ENCODE measurements around the gene SNTA1.
"Not testable (repeated sequence)": the region's sequence is repeated elsewhere in the genome, so short reads cannot be mapped to it uniquely, and the experiment has no call there.

The SNTA1 gene

GRCh38 chr20:33431797-33432381 lies 11.7 kb downstream of the SNTA1 start:
- Histone ChIP-seq H3K18ac (ENCODE audit: low read length) (no peak overlapping the region), H3K4ac (ENCODE audit: low read depth, low read length) (no peak overlapping the region), H3K14ac (ENCODE audit: low read length) (no peak overlapping the region), H3K4me2 (ENCODE audit: low read length) (no peak overlapping the region), H2BK5ac (ENCODE audit: low read depth, low read length, poor library complexity) (no peak overlapping the region), H2BK12ac (ENCODE audit: low read length) (no peak overlapping the region), H2BK120ac (ENCODE audit: insufficient read depth, low read length, poor library complexity) (no peak overlapping the region), H4K91ac (ENCODE audit: low read depth, low read length) (no peak overlapping the region), H3K9ac (ENCODE audit: low read length) (no peak overlapping the region), H3K79me1 (ENCODE audit: low read length) (no peaks in the 10 kb centered on the region), H3K4me1 (ENCODE audit: control insufficient read depth in 1 of 2, insufficient read depth in 2 of 2, low read length in 2 of 2) (no peaks in the 10 kb centered on the region), H3K27ac (ENCODE audit: low read depth, low read length) (no peak overlapping the region), H3K4me3 (ENCODE audit: low read depth, low read length) (no peak overlapping the region), H4K12ac (ENCODE audit: low read depth, low read length) (no peak overlapping the region), H4K8ac (ENCODE audit: low read depth, low read length) (no peak overlapping the region), H3K36me3 (ENCODE audit: control insufficient read depth in 1 of 2, insufficient read depth in 2 of 2, low read length in 2 of 2) (no peaks in the 10 kb centered on the region), H3K9me3 (ENCODE audit: insufficient read depth, low read depth, low read length) (no peaks in the 10 kb centered on the region), H3K27me3 (ENCODE audit: insufficient read depth, low read length) (no peaks in the 10 kb centered on the region), H3K79me2 (ENCODE audit: control insufficient read depth, insufficient read depth, low read length, poor library complexity) (no peaks in the 10 kb centered on the region), H2AK5ac (ENCODE audit: low read length) (no peak overlapping the region), H2AFZ (ENCODE audit: insufficient read depth, low read length, poor library complexity) (no peak overlapping the region), H3K23ac (ENCODE audit: low read length) (no peak overlapping the region)
- DNase-seq = no peak
- WGBS (ENCODE audit: extremely low coverage, insufficient coverage, insufficient read length) = no CpG with 5 or more reads among the region's 5 CpGs

- H2BK5ac ChIP-seq (ENCODE audit: low read depth, low read length, poor library complexity); H3K9ac ChIP-seq (ENCODE audit: low read length); H4K91ac ChIP-seq (ENCODE audit: low read depth, low read length); H3K23ac ChIP-seq (ENCODE audit: low read length); DNase-seq; H2AFZ ChIP-seq (ENCODE audit: insufficient read depth, low read length, poor library complexity); H3K27me3 ChIP-seq (ENCODE audit: insufficient read depth, low read length); H3K14ac ChIP-seq (ENCODE audit: low read length); H3K9me3 ChIP-seq (ENCODE audit: insufficient read depth, low read depth, low read length); H4K8ac ChIP-seq (ENCODE audit: low read depth, low read length); H3K4me3 ChIP-seq (ENCODE audit: low read depth, low read length); H3K4ac ChIP-seq (ENCODE audit: low read depth, low read length); H3K27ac ChIP-seq (ENCODE audit: low read depth, low read length); H3K18ac ChIP-seq (ENCODE audit: low read length); H3K79me2 ChIP-seq (ENCODE audit: control insufficient read depth, insufficient read depth, low read length, poor library complexity); H3K4me2 ChIP-seq (ENCODE audit: low read length); H3K36me3 ChIP-seq (ENCODE audit: control insufficient read depth in 1 of 2, insufficient read depth in 2 of 2, low read length in 2 of 2); H4K12ac ChIP-seq (ENCODE audit: low read depth, low read length); H2BK120ac ChIP-seq (ENCODE audit: insufficient read depth, low read length, poor library complexity); H3K4me1 ChIP-seq (ENCODE audit: control insufficient read depth in 1 of 2, insufficient read depth in 2 of 2, low read length in 2 of 2); H2AK5ac ChIP-seq (ENCODE audit: low read length); H2BK12ac ChIP-seq (ENCODE audit: low read length); H3K79me1 ChIP-seq (ENCODE audit: low read length): not testable (repeated sequence)
- WGBS (ENCODE audit: extremely low coverage, insufficient coverage, insufficient read length) = no CpG with 5 or more reads among the region's 11 CpGs
Measured at GRCh38 chr20:33423875-33424274, 19.7 kb downstream of the SNTA1 start.

- Histone ChIP-seq H3K14ac (ENCODE audit: low read length) (no peak overlapping the region), H2BK120ac (ENCODE audit: insufficient read depth, low read length, poor library complexity) (no peak overlapping the region), H3K79me1 (ENCODE audit: low read length) (no peaks in the 10 kb centered on the region), H2BK5ac (ENCODE audit: low read depth, low read length, poor library complexity) (no peak overlapping the region), H3K27me3 (ENCODE audit: insufficient read depth, low read length) (no peaks in the 10 kb centered on the region), H3K4ac (ENCODE audit: low read depth, low read length) (no peak overlapping the region), H3K4me1 (ENCODE audit: control insufficient read depth in 1 of 2, insufficient read depth in 2 of 2, low read length in 2 of 2) (no peaks in the 10 kb centered on the region), H3K4me3 (ENCODE audit: low read depth, low read length) (no peak overlapping the region), H3K79me2 (ENCODE audit: control insufficient read depth, insufficient read depth, low read length, poor library complexity) (no peaks in the 10 kb centered on the region), H3K9me3 (ENCODE audit: insufficient read depth, low read depth, low read length) (no peaks in the 10 kb centered on the region), H3K18ac (ENCODE audit: low read length) (no peak overlapping the region), H3K27ac (ENCODE audit: low read depth, low read length) (no peak overlapping the region), H2AK5ac (ENCODE audit: low read length) (no peak overlapping the region), H2BK12ac (ENCODE audit: low read length) (no peak overlapping the region), H3K4me2 (ENCODE audit: low read length) (no peak overlapping the region), H2AFZ (ENCODE audit: insufficient read depth, low read length, poor library complexity) (no peak overlapping the region), H3K23ac (ENCODE audit: low read length) (no peak overlapping the region), H4K8ac (ENCODE audit: low read depth, low read length) (no peak overlapping the region), H3K36me3 (ENCODE audit: control insufficient read depth in 1 of 2, insufficient read depth in 2 of 2, low read length in 2 of 2) (no peaks in the 10 kb centered on the region), H3K9ac (ENCODE audit: low read length) (no peak overlapping the region), H4K91ac (ENCODE audit: low read depth, low read length) (no peak overlapping the region), H4K12ac (ENCODE audit: low read depth, low read length) (no peak overlapping the region)
- DNase-seq = no peak
- WGBS (ENCODE audit: extremely low coverage, insufficient coverage, insufficient read length) = no CpG with 5 or more reads among the region's 7 CpGs
Measured at GRCh38 chr20:33423141-33423834, 20.3 kb downstream of the SNTA1 start.

DNA sequence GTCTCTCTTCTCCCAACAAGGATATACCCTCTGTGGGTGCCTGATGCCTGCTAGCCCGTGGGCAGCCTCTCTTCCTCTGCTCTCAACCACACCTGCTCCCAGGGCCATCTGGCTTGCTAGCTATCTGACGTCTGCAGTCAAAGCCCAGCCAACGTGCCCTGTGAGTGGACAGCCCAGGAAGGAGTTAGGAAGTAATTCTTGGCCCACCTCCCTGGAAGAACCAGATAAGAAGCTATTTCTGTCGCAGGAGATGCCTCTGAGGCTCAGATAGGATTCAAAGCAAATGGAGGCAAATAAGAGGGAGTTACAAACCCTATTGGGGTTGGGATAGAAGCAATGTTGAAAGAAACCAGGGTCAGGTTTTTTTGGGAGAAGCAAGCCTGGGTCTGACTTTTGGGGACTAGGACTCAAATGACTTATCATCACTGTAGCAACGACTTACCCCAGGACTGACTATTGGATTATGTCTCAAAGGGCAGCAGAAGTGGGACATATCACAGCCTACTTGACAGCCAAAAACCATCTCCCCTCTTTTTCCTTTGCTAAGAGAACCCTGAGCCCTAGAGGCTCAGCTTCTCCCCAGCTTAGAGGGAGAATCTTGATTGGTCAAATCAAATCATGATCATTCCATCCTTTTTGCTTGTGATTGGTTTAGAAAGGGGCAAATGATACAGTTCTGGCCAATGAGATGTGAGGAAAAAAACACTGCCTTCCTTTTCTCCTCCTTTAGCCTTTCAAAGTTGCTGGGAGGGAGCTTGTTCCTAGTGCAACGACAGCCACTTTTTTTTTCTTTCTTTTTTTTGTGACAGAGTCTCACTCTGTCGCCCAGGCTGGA lies 24.2 kb downstream of the SNTA1 start:
- Histone ChIP-seq H3K79me2 (ENCODE audit: control insufficient read depth, insufficient read depth, low read length, poor library complexity) (no peaks in the 10 kb centered on the region), H3K4me1 (ENCODE audit: control insufficient read depth in 1 of 2, insufficient read depth in 2 of 2, low read length in 2 of 2) (no peaks in the 10 kb centered on the region), H3K14ac (ENCODE audit: low read length) (no peak overlapping the region), H3K36me3 (ENCODE audit: control insufficient read depth in 1 of 2, insufficient read depth in 2 of 2, low read length in 2 of 2) (no peaks in the 10 kb centered on the region), H3K23ac (ENCODE audit: low read length) (no peak overlapping the region), H3K9me3 (ENCODE audit: insufficient read depth, low read depth, low read length) (no peaks in the 10 kb centered on the region), H2BK5ac (ENCODE audit: low read depth, low read length, poor library complexity) (no peak overlapping the region), H3K4me2 (ENCODE audit: low read length) (no peak overlapping the region), H4K12ac (ENCODE audit: low read depth, low read length) (no peak overlapping the region), H3K9ac (ENCODE audit: low read length) (no peak overlapping the region), H4K91ac (ENCODE audit: low read depth, low read length) (no peak overlapping the region), H3K4me3 (ENCODE audit: low read depth, low read length) (no peak overlapping the region), H3K18ac (ENCODE audit: low read length) (no peak overlapping the region), H2AFZ (ENCODE audit: insufficient read depth, low read length, poor library complexity) (no peak overlapping the region), H3K79me1 (ENCODE audit: low read length) (no peaks in the 10 kb centered on the region), H3K27me3 (ENCODE audit: insufficient read depth, low read length) (no peaks in the 10 kb centered on the region), H2BK120ac (ENCODE audit: insufficient read depth, low read length, poor library complexity) (no peak overlapping the region), H4K8ac (ENCODE audit: low read depth, low read length) (no peak overlapping the region), H3K27ac (ENCODE audit: low read depth, low read length) (no peak overlapping the region), H3K4ac (ENCODE audit: low read depth, low read length) (no peak overlapping the region), H2AK5ac (ENCODE audit: low read length) (no peak overlapping the region), H2BK12ac (ENCODE audit: low read length) (no peak overlapping the region)
- DNase-seq = no peak
- WGBS (ENCODE audit: extremely low coverage, insufficient coverage, insufficient read length) = no CpG with 5 or more reads among the region's 7 CpGs

All from trophoblast cell (in vitro differentiated cells and primary cell).